HG02610 (cell line): Measurements from ENCODE around the gene PDXK.
"Not testable (repeated sequence)": the region's sequence is repeated elsewhere in the genome, so short reads cannot be mapped to it uniquely, and the experiment has no call there.

Experiments
- ATAC-seq: cut with Tn5 transposase; IDR thresholded peaks from one replicate; pipeline ENCODE4 v1.9.1; 2021; ENCODE audit warnings: mild to moderate bottlenecking, moderate library complexity; ENCODE audit not compliant: unreplicated experiment

PDXK gene

DNA sequence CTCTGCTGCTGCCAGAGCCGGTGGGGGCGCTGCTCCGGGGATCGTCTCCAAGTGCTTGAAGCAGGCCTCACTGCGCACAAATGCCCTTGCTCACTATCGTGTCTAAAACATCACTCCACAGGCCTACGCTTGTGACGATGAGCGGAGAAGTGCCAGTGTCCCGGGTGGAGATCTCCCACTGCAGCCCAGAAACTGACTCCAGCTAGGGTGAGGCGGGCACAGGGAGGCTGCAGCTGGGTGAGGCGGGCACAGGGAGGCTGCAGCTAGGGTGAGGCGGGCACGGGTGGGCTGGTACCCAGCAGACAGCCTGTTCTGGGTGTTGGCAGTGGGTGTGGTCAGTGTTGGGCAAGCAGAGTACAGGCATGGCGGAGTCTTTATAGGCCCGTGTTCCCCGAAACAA lies 22.7 kb upstream of the PDXK start:
- ATAC-seq, result no peak

DNA sequence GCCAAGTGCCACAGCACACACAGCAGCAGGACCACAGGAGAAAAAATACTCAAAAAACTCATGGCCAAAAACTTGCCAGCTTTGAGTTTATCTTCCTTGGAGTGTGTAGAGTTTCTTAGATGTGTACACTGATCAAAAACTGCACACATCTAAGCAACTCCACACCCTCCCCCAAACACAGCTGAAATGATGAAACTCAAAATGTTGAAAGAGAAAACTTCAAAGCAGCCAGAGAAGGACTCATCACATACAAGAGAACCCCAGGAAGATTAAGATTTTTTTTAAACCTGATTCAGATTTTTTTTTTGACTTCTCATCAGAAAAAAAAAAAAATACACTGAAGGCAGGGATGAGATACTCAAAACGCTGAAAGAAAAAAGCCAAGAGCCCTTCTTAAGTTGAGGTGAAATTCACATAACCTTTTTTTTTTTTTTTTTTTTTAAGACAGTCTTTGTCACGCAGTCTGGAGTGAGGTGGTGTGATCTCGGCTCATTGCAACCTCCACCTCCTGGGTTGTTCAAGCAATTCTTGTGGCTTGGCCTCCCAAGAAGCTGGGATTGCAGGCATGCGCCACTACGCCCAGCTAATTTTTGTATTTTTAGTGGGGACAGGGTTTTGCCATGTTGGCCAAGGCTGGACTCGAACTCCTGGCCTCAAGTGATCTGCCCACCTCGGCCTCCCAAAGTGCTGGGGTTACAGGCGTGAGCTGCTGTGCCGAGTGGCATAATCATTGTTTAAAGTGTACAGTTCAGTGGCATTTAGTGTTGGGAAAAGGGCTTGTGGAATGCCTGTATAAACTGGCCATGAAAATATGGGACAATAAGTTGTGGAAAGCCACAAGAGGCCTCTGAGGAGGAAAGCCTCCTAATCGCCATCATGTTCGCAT lies 20.9 kb upstream of the PDXK start:
- ATAC-seq, result no peak

DNA sequence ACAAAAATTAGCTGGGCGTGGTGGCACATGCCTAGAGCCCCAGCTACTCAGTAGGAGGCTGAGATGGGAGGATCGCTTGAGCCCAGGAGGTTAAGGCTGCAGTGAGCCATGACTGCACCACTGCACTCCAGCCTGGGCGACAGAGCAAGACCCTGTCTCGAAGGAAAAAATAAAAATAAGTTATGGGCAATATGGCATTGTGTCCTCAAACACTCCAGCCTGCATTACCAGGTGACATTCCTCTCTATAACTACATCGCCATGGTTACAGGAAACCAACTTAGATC lies 19.5 kb upstream of the PDXK start:
- not testable (repeated sequence) for ATAC-seq

DNA sequence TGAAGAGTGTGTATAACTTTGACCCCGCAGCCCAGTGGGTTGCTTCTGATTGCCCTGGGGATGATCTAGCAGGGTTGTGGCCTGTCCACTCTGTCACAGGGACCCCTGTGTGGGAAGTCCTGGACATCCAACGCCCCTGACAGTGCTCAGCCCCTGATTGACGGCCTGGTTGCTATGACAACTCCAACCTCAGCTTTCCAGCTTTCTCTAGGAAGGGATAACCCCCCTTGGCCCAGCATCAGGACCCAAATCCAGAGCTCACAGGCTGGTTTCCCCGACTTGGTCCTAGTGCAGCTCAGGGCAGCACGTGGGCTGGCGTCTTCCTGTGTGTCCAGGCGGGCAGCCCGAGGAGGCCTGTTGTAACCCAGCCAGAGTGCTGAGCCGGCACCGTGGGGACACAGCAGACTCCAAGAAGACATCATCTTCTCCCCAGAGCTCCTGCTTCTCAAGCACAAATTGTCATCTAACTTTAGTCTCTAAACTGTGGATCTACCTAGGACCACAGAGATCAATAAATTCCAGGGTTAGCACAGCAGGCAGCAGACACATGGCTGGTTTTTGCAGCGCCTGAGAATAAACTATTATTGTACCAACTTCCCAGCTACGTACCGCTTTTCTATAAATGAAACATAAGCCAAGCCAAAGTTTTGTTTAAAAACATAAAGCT lies 18.9 kb upstream of the PDXK start:
- ATAC-seq, result no peak

DNA sequence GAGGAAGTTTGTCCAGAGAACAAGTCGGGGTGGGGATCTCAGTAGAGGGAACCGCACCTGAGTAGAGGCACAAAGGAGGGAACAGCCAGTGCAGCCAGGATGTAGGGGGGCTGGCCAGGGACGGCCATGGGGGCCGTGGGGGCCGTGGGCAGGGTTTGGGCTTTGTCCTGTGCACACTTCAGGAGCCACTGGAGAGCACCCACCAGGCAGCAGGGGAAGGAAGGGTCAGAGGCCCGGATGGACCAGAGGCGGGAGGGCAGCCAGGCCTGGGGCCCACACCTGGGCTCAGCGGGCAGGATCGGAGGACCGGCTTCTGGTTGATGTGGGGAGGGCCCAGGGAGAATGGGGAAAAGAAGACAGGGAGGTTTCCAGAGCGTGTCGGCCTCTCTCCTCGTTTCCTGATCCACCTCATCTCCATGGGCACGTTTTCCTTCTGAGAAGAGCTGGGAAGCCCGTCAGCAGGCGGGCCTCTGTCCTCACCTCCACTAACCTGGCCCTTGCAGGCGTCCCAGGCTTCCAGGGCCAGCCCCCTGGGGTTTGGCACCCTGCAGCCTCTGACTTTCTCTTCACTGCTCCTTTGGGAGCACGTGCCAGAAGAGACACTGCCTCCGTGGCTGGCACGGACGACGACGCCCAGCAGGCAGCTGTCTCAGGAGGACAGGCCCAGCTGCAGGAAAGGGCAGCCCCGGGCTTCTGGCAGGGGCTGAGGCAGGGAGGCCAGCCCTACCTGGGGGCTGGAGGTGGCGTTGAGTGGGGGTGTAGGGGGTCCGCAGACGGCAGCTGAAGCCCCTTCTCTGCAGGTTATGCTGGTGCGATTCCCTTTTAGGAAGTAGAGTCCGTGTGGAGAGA lies 16.8 kb upstream of the PDXK start:
- ATAC-seq, result no peak

DNA sequence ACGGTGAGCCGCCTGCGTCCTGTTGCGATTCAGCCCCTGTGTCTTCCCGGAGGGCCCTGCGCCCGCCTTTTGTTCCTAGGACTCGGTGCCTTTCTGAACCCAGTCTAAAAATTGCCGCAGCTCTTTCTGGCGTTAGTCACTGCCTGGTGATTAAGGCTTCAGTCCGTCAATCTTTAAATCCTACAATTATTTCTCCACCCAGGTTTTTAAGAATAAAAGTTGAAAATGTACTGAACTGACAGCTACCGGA lies 16.2 kb upstream of the PDXK start:
- ATAC-seq, result no peak

DNA sequence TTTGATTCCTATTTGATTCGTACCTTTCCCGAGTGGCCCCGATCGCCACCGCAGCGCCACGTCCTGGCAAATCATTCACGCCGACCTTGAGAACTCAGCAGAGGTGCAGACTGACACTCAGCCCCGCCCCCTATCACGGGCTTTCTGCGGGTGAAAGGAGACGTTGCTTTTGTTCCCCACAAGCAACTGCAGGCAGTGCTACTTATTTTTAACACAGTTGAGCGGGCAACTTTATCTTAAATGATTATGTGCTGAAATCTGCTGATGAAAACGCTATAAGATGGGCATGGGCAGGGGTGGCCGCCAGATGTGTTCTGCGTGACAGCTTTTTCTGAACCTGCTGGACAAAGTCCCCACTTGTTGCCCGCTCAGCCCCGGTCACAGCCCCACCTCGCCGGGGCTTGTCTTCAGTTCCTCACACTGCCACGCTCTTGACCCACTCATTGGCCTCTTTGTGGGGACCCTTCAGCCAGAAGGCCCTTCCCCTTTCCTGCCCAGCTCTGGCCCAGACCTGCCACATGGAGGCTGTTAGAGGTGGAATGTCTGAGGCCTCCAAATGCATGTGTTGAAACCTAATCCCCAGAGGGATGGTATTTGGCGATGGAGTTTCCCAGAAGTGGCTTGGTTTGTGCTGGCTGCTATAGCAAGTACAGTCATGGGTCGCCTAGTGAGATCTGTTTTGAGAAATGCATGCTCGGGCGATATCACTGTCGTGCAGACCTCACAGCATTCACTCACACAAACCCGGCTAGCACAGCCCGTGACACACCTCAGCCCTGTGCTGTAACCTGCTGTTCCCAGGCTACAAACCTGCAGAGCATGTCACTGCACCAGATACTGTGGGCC lies 15.7 kb upstream of the PDXK start:
- no peak for ATAC-seq

DNA sequence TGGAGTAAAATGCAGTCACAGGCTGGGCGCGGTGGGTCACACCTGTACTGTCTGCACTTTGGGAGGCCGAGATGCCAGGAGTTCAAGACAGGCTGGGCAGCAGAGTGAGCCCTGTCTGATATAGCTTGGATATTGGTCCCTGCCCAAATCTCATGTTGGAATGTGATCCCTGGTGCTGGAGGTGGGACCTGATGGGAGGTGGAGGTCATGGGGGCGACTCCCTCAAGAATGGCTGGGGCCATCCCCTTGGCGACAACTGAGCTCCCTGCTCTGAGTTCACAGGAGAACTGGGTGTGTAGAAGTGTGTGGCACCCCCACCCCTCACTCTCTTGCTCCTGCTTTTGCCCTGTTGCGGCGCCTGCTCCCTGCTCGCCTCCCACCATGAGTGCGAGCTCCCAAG lies 11.5 kb upstream of the PDXK start:
- no peak for ATAC-seq

DNA sequence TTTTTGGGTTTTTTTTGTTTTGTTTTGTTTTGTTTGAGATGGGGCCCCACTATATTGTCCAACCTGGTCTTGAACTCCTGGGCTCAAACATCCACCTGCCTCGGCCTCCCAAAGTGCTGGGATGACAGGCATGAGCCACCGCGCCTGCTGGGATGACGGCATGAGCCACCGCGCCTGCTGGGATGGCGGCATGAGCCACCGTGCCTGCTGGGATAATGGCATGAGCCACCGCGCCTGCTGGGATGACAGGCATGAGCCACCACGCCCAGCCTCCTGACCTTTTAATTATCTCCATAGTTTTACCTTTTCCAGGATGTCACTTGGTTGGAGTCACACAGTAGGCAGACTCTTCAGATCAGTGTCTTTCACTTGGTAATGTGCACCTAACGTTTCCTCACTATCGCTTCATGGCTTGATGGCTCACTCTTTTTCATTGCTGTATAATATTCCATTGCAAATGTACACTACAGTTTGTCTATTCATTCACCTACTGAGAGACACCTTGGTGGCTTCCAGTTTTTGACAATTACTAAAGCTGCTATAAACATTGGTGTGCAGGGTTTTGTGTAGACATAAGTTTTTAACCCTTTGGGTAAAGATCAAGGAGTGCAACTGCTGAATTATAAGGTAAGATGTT lies 10.1 kb upstream of the PDXK start:
- no peak for ATAC-seq

DNA sequence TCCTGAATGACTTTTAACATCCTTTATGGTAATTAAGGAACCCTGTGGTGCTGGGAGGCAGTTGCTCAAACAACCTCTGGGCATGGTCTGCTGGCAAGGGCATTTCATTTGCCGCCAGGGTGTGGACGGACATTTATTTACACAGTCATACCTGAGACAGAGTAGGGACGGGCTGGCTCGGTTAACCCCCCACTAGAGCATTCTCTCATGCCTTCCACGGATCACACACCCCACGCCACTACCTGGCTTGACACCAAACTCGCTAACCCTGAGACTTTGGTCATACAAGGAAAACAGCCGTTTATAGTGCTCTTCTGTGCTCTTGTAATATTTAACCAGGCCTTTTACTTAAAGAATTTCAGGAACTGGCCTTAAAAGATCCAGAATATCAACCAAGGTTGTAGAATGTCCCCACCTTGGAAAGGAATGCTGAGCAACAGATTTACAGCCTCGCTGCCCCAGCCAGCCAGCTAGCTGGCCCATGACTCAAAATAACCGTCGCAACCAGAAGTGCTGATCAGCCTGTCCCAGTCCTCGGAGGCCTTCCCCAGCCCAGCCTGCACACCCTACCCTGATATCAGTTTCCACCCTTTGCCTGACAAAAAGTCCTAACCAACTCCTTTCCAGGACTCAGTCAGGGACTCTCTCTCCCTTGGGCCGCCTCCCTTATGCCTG lies 6.5 kb upstream of the PDXK start:
- no peak for ATAC-seq

DNA sequence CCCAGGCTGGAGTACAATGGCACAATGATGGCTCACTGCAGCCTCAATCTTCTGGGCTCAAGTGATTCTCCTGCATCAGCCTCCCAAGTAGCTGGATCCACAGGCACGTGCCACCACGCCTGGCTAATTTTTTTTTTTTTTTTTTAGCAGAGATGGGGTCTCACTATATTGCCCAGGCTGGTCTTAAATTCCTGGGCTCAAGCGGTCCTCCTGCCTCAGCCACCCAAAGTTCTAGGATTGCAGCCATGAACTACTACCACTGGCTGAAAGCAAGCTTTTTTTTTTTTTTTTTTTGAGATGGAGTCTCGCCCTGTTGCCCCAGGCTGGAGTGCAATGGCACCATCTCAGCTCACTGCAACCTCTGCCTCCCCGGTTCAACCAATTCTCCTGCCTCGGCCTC lies 5.8 kb upstream of the PDXK start:
- not testable (repeated sequence) for ATAC-seq

DNA sequence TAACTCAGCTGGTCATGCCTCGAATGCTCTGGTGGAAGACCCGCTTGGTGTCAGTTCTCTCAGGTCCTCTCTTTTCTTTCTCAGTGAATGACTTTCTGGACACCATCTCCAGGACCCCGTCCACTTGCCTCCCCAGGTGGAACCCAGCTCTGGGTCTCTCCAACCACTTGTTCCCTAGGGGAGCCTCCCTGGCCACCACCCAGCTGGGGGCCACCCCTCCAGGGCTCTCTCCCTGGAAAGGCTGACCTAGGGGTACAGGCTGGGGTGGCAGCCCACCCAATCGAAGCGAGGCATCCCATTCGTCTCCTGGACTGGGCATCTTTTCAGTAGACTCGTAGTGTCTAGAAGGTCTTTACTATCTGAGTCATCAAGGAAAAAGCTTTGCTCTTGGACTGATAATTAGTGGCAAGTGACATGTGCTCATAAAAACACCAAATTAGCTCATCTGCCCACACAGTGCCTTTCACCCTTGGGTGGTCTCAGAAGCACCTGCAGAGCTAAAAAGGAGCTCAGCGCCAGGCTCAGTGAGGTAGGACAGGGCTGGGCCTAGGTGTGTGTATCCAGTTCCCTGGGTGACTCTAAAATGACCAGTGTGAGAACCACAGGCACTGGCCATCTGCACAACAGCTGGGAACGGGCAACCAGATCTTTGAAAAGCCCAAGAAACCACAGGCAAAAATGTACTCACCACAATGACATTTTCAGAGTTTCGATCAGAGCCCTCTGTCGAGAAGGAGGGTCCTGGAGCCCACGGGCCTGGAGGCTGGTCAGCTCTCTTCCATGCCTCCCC lies 2.4 kb upstream of the PDXK start:
- peak; percentile 23 for ATAC-seq

DNA sequence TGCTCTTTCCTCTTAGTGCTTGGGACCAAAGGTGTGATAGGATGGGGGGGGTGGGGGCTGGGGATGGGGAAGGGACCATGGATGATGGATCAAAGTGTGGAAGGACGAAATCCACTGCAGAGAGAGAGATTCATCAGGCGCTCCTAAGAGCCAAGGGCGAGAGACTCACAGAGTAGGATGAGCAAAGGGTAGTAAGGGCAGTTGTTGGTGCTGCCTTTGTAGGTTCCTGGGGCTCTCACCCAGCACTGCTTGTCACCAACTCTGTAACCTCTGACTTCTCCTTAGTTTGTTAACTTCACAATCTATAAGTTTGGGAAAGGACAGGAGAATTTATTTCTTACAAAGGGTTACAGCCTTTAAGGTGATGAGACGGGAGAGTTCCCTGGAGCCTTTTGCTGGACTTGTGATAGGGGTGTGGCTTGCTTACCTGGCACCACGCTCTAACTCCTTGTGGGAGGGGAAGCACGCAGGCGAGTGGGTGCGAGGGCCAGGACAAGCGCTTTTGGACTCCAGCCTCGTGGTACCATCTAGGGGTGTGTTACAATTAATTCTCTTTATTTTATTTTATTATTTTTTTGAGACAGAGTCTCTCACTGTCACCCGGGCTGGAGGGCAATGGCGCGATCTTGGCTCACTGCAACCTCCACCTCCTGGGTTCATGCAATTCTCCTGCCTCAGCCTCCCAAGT lies 1.6 kb upstream of the PDXK start:
- no peak for ATAC-seq

DNA sequence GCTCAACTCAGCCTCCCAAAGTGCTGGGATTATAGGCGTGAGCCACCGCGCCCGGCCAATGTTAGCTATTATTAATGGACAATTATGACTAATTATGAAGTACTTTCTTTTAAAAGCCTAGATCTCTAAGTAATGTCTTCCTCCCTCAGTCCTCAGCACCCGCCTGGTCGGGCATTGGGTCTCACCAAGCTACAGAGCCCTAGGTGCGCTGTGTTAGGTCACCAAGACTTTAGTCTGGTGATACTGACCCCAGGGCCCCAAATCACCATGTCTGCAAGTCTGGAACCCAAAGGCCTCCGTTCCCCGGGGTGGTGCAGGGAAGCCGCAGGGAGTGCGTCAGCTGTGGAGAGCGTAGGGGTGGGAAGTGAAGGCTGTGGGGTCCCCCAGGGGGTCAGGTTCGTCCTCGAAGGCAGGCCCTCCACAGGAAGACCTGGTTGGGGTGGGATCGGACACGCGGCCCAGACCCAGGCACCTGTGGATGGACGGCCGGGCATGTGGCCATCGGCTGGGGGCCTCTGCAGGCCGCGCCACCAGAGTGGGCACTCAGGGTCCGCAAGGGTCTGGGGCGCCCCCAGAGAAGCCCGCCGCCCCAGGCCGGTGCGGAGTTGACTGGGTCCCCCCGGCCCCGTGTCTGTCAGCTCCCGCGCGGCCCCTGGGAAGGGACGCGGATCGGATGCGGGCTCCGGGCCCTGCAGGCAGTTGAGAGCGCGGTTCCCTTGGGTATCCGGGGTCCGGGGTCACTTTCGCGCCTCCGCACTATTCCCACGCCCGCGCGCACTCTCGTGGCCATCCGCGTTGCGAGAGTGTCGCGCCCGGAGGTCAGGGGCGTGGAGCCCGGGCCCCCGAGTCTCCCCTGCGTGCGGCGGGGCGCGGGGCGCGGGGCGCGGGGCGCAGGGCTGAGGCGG lies 710 bp upstream of the PDXK start:
- ATAC-seq, result no peak

DNA sequence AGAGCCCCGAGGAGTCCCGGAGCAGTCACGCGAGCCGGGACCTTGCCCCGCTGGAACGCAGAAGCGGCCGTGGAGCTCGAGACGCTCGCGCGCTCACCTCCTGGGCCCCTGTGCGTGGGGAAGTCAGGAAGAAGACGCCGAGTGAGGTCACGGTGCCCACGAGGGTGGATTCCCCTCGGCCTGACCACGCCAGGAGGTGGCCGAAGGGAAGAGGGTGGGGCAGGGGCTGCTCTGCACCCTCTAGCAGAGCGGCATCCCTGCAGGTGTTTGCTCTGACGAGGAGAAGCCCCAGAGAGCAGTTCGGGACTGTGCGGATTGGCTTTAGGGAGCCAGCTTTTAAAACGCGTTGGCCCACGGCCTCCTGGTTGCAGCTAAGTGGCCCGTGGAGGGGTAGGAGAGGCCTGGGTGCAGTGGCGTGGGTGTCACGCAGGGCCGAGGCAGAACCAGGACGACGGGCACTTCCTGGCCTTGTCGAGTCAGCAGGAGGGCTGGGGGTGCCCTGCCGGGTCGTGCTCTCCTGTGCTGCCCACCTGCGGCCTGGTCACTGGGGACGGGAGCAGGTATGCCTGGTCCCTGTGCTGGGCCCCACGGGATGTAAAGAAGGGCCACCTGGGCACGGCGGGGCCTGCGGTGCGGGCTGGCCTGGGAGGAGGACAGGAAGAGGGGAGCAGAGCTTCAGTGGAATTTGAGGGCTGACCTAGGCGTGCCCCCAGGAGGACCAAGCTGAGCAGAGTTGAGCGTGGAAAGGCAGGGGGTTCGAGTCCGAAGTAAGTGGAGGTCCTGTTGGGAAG lies 1.0 kb downstream of the PDXK start:
- ATAC-seq, result no peak

DNA sequence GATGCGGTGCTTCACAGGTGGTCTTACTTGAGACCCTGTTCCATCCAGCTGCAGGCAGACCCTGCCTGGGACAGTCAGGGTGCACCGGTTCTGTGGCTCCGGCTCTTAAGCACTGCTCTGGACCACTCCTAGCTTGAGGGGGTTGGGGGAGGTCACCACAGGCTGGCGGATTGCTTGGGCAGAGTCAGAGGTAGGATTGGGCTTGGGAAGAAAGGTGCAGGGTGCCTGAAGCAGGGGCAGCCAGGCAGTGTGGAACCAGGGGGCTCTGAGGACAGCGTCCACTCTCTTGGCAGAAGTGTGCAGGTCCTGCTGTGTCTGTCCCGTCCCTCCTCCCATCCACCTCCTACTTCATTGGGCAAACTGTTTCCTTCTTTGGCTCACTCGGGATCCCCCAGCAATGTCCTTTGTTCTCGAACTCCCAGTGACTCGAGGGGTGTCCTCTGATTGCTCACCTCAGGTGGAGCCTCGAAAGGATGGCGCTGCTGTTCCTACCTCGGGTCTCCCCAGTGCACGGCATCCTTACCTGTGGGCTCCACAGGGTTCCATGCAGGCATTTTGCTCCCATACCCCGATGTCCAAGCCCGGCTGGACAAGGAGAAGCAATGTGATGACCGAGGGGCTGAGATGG lies 1.7 kb downstream of the PDXK start:
- ATAC-seq, result no peak

DNA sequence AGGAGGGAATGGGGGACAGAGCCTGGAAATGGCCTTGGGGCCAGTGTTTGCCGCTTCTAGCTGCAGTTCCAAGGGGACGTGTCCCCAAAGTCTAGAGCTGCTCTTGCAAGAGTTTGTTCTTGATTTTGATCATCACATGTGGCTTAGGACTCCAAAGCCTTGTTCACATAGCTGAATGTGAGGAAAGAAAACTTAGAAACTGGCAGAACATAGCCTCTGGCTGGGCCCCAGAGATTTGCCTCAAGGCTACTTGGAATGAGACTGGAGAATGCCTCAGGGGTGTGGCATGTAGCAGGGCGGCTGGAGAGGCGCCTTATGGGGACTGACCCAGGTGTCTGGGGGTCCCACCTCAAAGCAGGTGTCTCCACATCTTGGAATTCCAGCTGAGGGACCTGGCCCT lies 2.3 kb downstream of the PDXK start:
- no peak for ATAC-seq
